ENCODE data around the gene VTI1A. TPM values are rescaled to one million over a fixed set of nuclear protein-coding genes. Genes with fewer than 3 reads are reported as not detected.

VTI1A gene
- total RNA-seq, 1 donor from 2014 or later, result 29.7 TPM

DNA sequence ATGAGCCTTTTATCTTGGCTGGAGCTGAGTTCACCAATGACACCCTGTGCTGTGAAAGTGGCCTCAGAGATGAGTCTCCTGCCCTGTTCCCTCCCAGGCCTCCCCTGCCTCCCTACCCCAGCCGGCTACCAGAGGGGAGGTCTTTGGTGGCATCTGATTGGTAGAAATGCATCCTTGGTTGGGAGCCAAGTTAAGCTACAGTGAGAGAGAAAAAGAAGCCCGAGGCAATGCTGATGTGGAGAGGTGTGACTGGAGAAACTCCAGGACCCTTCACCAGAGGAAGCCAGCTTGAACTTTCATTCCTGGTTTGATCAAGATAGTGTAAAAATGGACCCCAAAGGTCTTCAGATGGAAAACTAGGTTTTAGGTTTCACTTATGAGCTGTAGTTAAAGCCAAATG lies 311.9 kb downstream of the VTI1A start:
- Histone ChIP-seq H3K36me3 (no peaks in the 10 kb centered on the region), H3K4me1 (no peaks in the 10 kb centered on the region), H3K27me3 (no peaks in the 10 kb centered on the region), H3K4me3 (no peak overlapping the region), H3K27ac (no peak overlapping the region), H3K9me3 (no peaks in the 10 kb centered on the region)
- DNase-seq (no peak), ATAC-seq (no peak)
- intact Hi-C loops (cut with DNase I), result no loop called here
- TF ChIP-seq, protein P1, sequence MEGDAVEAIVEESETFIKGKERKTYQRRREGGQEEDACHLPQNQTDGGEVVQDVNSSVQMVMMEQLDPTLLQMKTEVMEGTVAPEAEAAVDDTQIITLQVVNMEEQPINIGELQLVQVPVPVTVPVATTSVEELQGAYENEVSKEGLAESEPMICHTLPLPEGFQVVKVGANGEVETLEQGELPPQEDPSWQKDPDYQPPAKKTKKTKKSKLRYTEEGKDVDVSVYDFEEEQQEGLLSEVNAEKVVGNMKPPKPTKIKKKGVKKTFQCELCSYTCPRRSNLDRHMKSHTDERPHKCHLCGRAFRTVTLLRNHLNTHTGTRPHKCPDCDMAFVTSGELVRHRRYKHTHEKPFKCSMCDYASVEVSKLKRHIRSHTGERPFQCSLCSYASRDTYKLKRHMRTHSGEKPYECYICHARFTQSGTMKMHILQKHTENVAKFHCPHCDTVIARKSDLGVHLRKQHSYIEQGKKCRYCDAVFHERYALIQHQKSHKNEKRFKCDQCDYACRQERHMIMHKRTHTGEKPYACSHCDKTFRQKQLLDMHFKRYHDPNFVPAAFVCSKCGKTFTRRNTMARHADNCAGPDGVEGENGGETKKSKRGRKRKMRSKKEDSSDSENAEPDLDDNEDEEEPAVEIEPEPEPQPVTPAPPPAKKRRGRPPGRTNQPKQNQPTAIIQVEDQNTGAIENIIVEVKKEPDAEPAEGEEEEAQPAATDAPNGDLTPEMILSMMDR (IDR thresholded peaks at IDR 0.05), result no peak

DNA sequence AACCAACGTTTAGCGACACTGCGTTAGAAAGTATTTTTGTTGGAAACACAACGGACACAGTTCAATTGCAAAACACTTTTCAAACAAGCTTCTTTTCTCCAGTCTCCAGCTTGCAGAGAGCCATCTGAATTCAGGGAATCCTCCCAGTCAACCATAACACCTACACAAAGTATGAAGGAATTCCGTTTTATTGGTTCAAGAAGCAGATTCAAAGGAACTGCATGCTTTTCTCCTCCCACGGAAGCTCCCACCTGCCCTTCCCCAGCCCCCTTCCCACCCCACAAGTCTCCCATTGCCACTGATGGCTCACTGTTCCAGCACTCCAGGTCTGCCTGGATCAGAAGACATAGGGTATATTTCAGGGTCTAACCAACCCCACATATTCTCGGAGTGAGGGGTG lies 312.5 kb downstream of the VTI1A start:
- no peak overlapping the region for H3K27ac ChIP-seq
- TF ChIP-seq, protein P1 (IDR thresholded peaks at IDR 0.05), result no peak

DNA sequence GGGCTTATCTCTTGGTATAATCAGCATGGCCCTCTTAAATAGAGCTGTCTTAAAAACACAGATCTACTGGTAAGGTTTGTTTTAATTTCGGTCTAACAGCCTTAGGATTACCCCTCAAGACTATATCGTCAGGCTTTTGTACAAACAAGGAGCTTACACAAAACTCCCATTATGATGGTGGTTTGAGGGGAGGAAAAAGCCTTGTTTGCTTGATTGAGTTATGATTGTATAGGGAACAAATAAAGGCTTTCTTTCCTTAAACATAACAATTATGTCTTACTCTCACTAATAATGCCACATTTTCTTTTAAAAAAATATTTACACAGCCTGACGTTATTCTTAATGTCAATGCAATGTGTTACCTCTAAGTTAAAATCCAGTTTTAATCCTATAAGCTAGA lies 314.2 kb downstream of the VTI1A start:
- intact Hi-C loops (cut with DNase I), result no loop called here
- Histone ChIP-seq H3K4me1 (no peaks in the 10 kb centered on the region), H3K4me3 (no peak overlapping the region), H3K36me3 (no peaks in the 10 kb centered on the region), H3K27me3 (no peaks in the 10 kb centered on the region), H3K27ac (no peak overlapping the region), H3K9me3 (no peaks in the 10 kb centered on the region)
- DNase-seq, result no peak
- ATAC-seq, result no peak
- TF ChIP-seq, protein P1 (IDR thresholded peaks at IDR 0.05), result no peak

More for the DNA sequence above, 312.5 kb downstream of the VTI1A start:
- no peaks in the 10 kb centered on the region for H3K4me1 ChIP-seq
- H3K27me3 ChIP-seq, result no peaks in the 10 kb centered on the region
- intact Hi-C loops (cut with DNase I), result no loop called here
- ATAC-seq (no peak), DNase-seq (no peak)
- no peak overlapping the region for H3K4me3 ChIP-seq
- H3K9me3 ChIP-seq, result no peaks in the 10 kb centered on the region
- H3K36me3 ChIP-seq, result no peaks in the 10 kb centered on the region

DNA sequence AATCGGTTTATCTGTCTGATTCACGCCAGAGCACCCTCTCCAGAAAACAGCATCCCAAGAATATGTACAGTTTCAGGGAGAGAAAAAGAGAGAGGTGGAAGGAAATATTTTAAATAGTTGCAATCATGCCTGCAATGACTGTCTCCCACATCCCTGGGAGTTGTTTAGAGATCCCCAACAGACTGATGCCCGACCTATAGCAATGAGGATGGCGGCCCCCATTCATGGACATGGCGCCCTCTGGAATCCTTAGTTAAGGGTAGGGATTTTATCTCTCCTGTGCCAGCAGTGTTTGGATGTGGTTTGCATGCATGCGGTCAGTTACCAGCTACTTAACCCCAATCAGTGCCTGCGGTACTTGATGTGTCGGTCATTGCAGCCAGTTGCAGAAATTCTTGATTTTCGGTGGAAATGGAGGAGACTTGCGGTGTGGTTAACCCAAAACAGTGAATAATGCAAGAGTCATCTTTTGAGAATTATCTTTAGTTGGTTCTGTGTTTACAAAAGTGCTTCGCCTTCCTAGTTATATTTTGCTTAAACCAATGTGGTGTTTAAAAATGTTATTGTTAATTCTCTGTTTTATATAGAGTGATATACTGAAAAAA lies 317.0 kb downstream of the VTI1A start:
- Histone ChIP-seq H3K27ac (no peak overlapping the region), H3K27me3 (no peaks in the 10 kb centered on the region), H3K4me1 (no peaks in the 10 kb centered on the region), H3K36me3 (no peaks in the 10 kb centered on the region), H3K9me3 (no peaks in the 10 kb centered on the region), H3K4me3 (no peak overlapping the region)
- TF ChIP-seq, protein P1 (IDR thresholded peaks at IDR 0.05), result no peak
- ATAC-seq (no peak), DNase-seq (no peak)
- intact Hi-C loops (cut with DNase I), result no loop called here

DNA sequence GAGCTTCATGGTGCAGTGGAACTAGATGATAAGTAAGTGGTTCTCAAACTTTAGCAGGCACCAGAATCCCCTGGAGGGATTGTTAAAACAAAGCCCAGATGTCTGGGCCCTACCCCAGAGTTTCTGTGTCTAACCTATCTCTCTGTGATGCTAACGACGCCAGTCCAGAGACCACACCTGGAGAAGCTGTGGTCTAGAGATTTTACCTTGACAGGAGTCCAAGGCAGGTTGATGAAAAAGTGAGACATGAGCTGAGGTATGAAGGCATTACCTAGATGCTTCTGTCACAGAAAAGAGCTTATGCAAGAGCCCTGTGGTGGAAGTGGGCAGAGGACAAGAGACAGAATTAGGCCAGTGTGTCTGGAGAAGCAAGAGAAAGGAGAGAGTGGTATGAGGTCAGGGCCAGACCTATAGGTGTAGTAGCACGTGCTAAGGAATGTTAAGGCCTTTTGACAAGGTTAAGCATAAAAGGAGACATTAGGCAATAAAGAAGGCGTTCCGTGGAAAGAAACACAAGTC lies 318.8 kb downstream of the VTI1A start:
- Histone ChIP-seq H3K27ac (no peak overlapping the region), H3K4me3 (no peak overlapping the region), H3K27me3 (no peaks in the 10 kb centered on the region), H3K4me1 (no peaks in the 10 kb centered on the region), H3K36me3 (no peaks in the 10 kb centered on the region), H3K9me3 (no peaks in the 10 kb centered on the region)
- ATAC-seq, result no peak
- intact Hi-C loops (cut with DNase I), result no loop called here
- no peak for DNase-seq
- TF ChIP-seq, protein P1 (IDR thresholded peaks at IDR 0.05), result no peak

DNA sequence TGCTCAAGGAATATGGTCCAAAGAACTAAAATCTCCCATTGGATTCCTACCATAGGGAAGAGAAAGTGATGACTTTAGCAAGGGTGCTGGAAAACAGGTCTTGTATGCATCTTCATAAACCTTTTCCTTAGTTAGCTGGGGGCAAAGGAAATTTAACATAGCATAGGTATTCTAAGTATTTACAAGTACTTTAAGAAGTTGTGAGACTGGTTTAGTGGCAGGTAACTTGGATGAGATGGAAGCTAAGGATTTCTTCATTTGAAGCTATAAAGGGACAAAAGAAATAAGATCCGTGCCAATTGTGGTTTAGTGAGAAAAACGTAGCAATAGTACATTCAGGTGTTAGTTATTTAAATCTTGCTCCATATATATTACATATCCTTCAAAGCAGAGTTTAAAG lies 319.6 kb downstream of the VTI1A start:
- Histone ChIP-seq H3K27me3 (no peaks in the 10 kb centered on the region), H3K4me1 (no peaks in the 10 kb centered on the region), H3K9me3 (no peaks in the 10 kb centered on the region), H3K4me3 (no peak overlapping the region), H3K27ac (no peak overlapping the region), H3K36me3 (no peaks in the 10 kb centered on the region)
- no peak for ATAC-seq
- intact Hi-C loops (cut with DNase I), result no loop called here
- TF ChIP-seq, protein P1 (IDR thresholded peaks at IDR 0.05), result no peak
- no peak for DNase-seq

Data from upper lobe of right lung (tissue), 1 donor.